NCI-H1048 (cell line): ENCODE results near the gene LTV1.

ENCODE experiments used
- DNase-seq: peaks from one replicate; lab custom pipeline; 2025; lab: John Stamatoyannopoulos, UW

LTV1 gene

GRCh38 chr6:143885116-143885515, 42.0 kb downstream of the LTV1 start:
- DNase-seq, result no peak

GRCh38 chr6:143894655-143895054, 51.5 kb downstream of the LTV1 start:
- DNase-seq, result no peak

GRCh38 chr6:143896126-143896860, 53.2 kb downstream of the LTV1 start:
- DNase-seq, result no peak

GRCh38 chr6:143900358-143900757, 57.2 kb downstream of the LTV1 start:
- no peak for DNase-seq

GRCh38 chr6:143901885-143902750, 59.0 kb downstream of the LTV1 start:
- DNase-seq, result no peak

GRCh38 chr6:143902827-143903226, 59.7 kb downstream of the LTV1 start:
- no peak for DNase-seq

GRCh38 chr6:143911028-143911427, 67.9 kb downstream of the LTV1 start:
- no peak for DNase-seq

- DNase-seq, result no peak
These were observed 69.5 kb downstream of the LTV1 start for GRCh38 chr6:143912671-143913070.
